HUES6 (cell line): Measurements from ENCODE around the gene TBX15.

Experiments used
- H3K27ac ChIP-seq: 2 replicates; pipeline ENCODE4 v1.7.0; 2013; ENCODE audit warnings: low read depth, mild to moderate bottlenecking, low read length, inconsistent platforms
- H3K27me3 ChIP-seq: 2 replicates; pipeline ENCODE4 v1.6.1; 2013; ENCODE audit warnings: low read length; ENCODE audit not compliant: control insufficient read depth, insufficient read depth
- H3K36me3 ChIP-seq: 2 replicates; pipeline ENCODE4 v1.6.1; 2013; ENCODE audit warnings: low read length; ENCODE audit not compliant: control insufficient read depth, insufficient read depth
- H3K4me1 ChIP-seq: 2 replicates; pipeline ENCODE4 v1.6.1; 2013; ENCODE audit warnings: low read length; ENCODE audit not compliant: control insufficient read depth, insufficient read depth
- H3K4me3 ChIP-seq: 2 replicates; pipeline ENCODE4 v1.5.1; 2013; ENCODE audit warnings: low read depth, low read length
- H3K9ac ChIP-seq: one replicate; pipeline ENCODE4 v1.6.1; 2013; ENCODE audit warnings: mild to moderate bottlenecking, low read length
- H3K9me3 ChIP-seq: 2 replicates; pipeline ENCODE4 v1.6.1; 2013; ENCODE audit warnings: low read depth, low read length; ENCODE audit not compliant: control insufficient read depth, insufficient read depth

The TBX15 gene

GRCh38 chr1:118900643-118901440 is 87.3 kb downstream of the TBX15 start:
- Histone ChIP-seq H3K36me3 (no peaks in the 10 kb centered on the region), H3K4me3 (no peak overlapping the region), H3K4me1 (no peaks in the 10 kb centered on the region), H3K9ac (no peak overlapping the region), H3K27me3 (no peaks in the 10 kb centered on the region), H3K27ac (no peak overlapping the region), H3K9me3 (no peaks in the 10 kb centered on the region)

GRCh38 chr1:118899340-118899739 is 88.8 kb downstream of the TBX15 start:
- no peak overlapping the region for H3K9ac ChIP-seq
- H3K27me3 ChIP-seq = no peaks in the 10 kb centered on the region
- no peak overlapping the region for H3K27ac ChIP-seq
- no peaks in the 10 kb centered on the region for H3K36me3 ChIP-seq
- H3K4me1 ChIP-seq = no peaks in the 10 kb centered on the region
- H3K9me3 ChIP-seq = no peaks in the 10 kb centered on the region
- no peak overlapping the region for H3K4me3 ChIP-seq

GRCh38 chr1:118898712-118899111 is 89.4 kb downstream of the TBX15 start:
- H3K36me3 ChIP-seq = no peaks in the 10 kb centered on the region
- no peaks in the 10 kb centered on the region for H3K9me3 ChIP-seq
- H3K27me3 ChIP-seq = no peaks in the 10 kb centered on the region
- no peak overlapping the region for H3K9ac ChIP-seq
- no peaks in the 10 kb centered on the region for H3K4me1 ChIP-seq
- no peak overlapping the region for H3K4me3 ChIP-seq
- H3K27ac ChIP-seq = no peak overlapping the region

- no peaks in the 10 kb centered on the region for H3K4me1 ChIP-seq
- no peak overlapping the region for H3K27ac ChIP-seq
- H3K9ac ChIP-seq = no peak overlapping the region
- no peaks in the 10 kb centered on the region for H3K9me3 ChIP-seq
- H3K4me3 ChIP-seq = no peak overlapping the region
- no peaks in the 10 kb centered on the region for H3K27me3 ChIP-seq
- no peaks in the 10 kb centered on the region for H3K36me3 ChIP-seq
These were observed 91.7 kb downstream of the TBX15 start for GRCh38 chr1:118896416-118896815.

GRCh38 chr1:118894836-118895235 is 93.3 kb downstream of the TBX15 start:
- H3K36me3 ChIP-seq = no peaks in the 10 kb centered on the region
- H3K27me3 ChIP-seq = no peaks in the 10 kb centered on the region

GRCh38 chr1:118890851-118891384 is 97.2 kb downstream of the TBX15 start:
- H3K36me3 ChIP-seq = no peaks in the 10 kb centered on the region
- no peaks in the 10 kb centered on the region for H3K9me3 ChIP-seq
- no peaks in the 10 kb centered on the region for H3K4me1 ChIP-seq
- no peak overlapping the region for H3K9ac ChIP-seq
- no peak overlapping the region for H3K4me3 ChIP-seq
- no peak overlapping the region for H3K27ac ChIP-seq
- no peaks in the 10 kb centered on the region for H3K27me3 ChIP-seq

More at GRCh38 chr1:118894836-118895235, 93.3 kb downstream of the TBX15 start:
- Histone ChIP-seq H3K4me1 (no peaks in the 10 kb centered on the region), H3K9me3 (no peaks in the 10 kb centered on the region), H3K27ac (no peak overlapping the region), H3K9ac (no peak overlapping the region), H3K4me3 (no peak overlapping the region)

- no peaks in the 10 kb centered on the region for H3K27me3 ChIP-seq
- H3K4me3 ChIP-seq = no peak overlapping the region
- H3K36me3 ChIP-seq = no peaks in the 10 kb centered on the region
- no peaks in the 10 kb centered on the region for H3K9me3 ChIP-seq
- no peak overlapping the region for H3K9ac ChIP-seq
- H3K4me1 ChIP-seq = no peaks in the 10 kb centered on the region
- no peak overlapping the region for H3K27ac ChIP-seq
These were observed 103.2 kb downstream of the TBX15 start for GRCh38 chr1:118884946-118885345.

GRCh38 chr1:118881751-118882150 is 106.4 kb downstream of the TBX15 start:
- Histone ChIP-seq H3K9ac (no peak overlapping the region), H3K27ac (no peak overlapping the region), H3K4me1 (no peaks in the 10 kb centered on the region), H3K4me3 (no peak overlapping the region), H3K9me3 (no peaks in the 10 kb centered on the region), H3K36me3 (no peaks in the 10 kb centered on the region), H3K27me3 (no peaks in the 10 kb centered on the region)

- no peak overlapping the region for H3K4me3 ChIP-seq
- H3K4me1 ChIP-seq = no peaks in the 10 kb centered on the region
- no peaks in the 10 kb centered on the region for H3K9me3 ChIP-seq
- H3K27me3 ChIP-seq = no peaks in the 10 kb centered on the region
- no peaks in the 10 kb centered on the region for H3K36me3 ChIP-seq
- H3K9ac ChIP-seq = no peak overlapping the region
- no peak overlapping the region for H3K27ac ChIP-seq
These were observed 109.5 kb downstream of the TBX15 start for GRCh38 chr1:118878661-118879060.

GRCh38 chr1:118877668-118878396 is 110.3 kb downstream of the TBX15 start:
- no peak overlapping the region for H3K27ac ChIP-seq
- H3K36me3 ChIP-seq = no peaks in the 10 kb centered on the region
- no peaks in the 10 kb centered on the region for H3K4me1 ChIP-seq
- no peak overlapping the region for H3K9ac ChIP-seq
- no peaks in the 10 kb centered on the region for H3K27me3 ChIP-seq
- no peak overlapping the region for H3K4me3 ChIP-seq
- H3K9me3 ChIP-seq = no peaks in the 10 kb centered on the region

- Histone ChIP-seq H3K9me3 (no peaks in the 10 kb centered on the region), H3K4me1 (no peaks in the 10 kb centered on the region), H3K4me3 (no peak overlapping the region), H3K27ac (no peak overlapping the region), H3K36me3 (no peaks in the 10 kb centered on the region), H3K9ac (no peak overlapping the region), H3K27me3 (no peaks in the 10 kb centered on the region)
These were observed 116.5 kb downstream of the TBX15 start for GRCh38 chr1:118871582-118872171.
